Tongue (tissue), 2 donors: ENCODE data around the gene C8G. TPM values are rescaled to one million over a fixed set of nuclear protein-coding genes. Genes with fewer than 3 reads are reported as not detected.

ENCODE experiments used
- DNase-seq: peaks from one replicate; pipeline ENCODE4 v3.0.0-alpha.2; 2015
- total RNA-seq: library from RNA; depleted of rRNA; stranded (reverse); fragments of >200 nt; gene quantifications from one replicate; pipeline ENCODE4 v1.2.3, GENCODE V29; 2014

C8G gene
- total RNA-seq, 1 donor from 2014 or later: 1.4 TPM

DNA sequence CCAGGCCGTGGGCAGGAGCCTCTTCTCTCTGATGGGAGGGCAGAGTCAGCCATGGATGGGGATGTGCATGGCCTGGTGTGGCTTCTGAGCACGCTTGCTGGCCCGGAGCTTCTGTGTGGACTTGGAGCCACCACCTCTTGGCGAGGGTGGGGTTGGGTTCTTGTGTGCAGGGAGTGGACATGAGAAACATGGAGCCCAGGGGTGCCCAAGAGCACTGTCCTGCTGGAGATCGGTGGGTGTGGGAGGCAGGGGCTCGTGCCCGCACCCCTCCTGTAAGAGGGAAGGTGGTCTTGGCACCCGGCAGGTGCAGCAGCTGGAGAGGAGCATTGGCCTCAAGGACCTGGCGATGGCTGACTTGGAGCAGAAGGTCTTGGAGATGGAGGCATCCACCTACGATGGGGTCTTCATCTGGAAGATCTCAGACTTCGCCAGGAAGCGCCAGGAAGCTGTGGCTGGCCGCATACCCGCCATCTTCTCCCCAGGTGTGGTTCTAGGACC lies 24.3 kb upstream of the C8G start:
- DNase-seq: no peak

DNA sequence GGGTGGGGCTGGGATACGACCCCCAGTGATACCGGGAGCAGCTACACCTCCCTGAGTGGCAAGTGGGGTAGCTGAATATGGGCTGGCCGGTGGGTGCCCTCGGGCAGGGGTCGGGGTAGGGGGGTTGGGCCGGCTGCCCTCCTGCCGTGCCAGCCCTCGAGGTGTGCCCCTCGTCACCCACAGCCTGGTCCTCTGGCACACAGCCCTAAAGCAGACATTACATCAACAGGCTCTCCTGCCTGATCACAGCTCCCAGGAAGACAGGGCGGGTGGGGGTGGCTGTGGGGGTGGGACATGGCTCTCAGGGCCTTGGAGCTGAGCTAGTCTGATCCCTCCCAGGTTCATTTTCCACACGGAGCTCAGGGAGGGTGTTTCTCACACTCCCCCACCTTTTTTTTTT lies 23.7 kb upstream of the C8G start:
- no peak for DNase-seq

DNA sequence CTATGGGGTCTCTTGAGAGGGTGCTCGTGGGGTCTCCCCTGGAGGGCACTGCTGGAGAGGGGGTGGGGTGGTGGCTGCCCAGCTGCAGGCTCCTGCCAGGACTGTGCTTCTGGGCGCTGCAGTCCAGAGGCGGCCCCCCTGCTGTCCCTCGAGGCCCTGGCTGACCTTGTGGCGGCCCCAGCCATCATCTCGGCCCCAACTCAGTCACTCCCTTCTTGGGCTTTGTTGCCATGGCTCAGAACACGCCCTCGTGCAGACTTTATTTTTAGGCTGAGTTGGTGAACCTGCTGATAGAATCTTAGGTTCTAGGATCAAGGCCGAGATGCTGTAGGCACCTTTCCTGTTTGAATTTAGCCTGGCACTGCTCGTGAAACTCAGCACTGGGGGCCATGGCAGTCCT lies 23.3 kb upstream of the C8G start:
- DNase-seq: no peak

DNA sequence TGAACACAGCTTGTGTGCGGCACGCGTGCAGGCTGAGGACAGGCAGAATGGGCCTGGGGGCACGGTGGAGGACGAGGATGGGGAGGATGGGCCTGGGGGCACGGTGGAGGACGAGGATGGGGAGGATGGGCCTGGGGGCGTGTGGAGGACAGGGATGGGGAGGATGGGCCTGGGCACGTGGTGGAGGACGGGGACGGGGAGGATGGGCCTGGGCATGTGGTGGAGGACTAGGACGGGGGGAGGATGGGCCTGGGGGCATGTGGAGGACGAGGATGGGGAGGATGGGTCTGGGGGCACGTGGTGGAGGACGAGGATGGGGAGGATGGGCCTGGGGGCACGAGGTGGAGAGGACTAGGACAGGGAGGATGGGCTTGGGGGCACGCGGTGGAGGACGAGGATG lies 22.5 kb upstream of the C8G start:
- no peak for DNase-seq

DNA sequence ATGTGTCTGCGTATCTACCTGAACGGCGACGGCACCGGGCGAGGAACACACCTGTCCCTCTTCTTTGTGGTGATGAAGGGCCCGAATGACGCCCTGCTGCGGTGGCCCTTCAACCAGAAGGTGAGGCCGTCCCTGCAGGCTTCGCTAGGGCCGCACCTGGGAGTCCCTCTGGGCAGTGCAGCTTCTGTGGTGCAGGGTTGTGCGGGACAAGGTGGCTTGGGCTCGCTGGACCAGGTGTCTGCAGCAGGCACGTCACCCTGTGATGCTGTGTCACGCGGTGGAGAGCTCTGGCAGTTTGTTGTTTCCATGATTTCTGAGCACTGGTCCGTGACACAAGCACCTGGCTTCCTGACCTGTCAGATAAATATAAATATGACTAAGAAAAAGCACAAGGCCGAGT lies 21.2 kb upstream of the C8G start:
- no peak for DNase-seq

DNA sequence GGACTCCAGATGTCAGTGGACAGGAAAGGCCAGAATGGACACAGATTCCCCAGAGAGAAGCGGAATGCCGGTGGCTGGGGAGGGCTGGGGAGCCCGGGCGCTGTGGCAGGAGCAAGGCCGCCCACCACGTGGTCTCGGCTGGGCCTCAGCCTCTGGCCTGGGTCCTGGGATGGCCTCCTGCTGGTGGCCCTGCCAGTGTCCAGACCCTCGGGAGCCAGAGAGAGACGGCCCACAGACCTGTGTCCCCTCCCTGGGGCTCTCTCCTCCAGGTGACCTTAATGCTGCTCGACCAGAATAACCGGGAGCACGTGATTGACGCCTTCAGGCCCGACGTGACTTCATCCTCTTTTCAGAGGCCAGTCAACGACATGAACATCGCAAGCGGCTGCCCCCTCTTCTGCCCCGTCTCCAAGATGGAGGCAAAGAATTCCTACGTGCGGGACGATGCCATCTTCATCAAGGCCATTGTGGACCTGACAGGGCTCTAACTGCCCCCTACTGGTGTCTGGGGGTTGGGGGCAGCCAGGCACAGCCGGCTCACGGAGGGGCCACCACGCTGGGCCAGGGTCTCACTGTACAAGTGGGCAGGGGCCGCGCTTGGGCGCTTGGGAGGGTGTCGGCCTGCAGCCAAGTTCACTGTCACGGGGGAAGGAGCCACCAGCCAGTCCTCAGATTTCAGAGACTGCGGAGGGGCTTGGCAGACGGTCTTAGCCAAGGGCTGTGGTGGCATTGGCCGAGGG lies 19.5 kb upstream of the C8G start:
- no peak for DNase-seq

DNA sequence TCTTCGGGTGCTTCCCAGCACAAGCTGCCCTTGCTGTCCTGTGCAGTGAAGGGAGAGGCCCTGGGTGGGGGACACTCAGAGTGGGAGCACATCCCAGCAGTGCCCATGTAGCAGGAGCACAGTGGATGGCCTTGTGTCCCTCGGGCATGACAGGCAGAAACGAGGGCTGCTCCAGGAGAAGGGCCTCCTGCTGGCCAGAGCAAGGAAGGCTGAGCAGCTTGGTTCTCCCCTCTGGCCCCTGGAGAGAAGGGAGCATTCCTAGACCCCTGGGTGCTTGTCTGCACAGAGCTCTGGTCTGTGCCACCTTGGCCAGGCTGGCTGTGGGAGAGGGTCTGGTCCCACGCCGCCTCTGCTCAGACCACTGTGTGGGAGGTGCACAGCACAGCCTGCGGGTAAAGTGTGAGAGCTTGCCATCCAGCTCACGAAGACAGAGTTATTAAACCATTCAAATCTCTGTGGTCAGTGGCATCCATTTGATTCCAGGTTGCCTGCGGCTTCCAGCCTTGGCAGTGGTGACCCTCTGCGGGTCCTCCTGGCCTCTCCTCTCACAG lies 18.8 kb upstream of the C8G start:
- no peak for DNase-seq

DNA sequence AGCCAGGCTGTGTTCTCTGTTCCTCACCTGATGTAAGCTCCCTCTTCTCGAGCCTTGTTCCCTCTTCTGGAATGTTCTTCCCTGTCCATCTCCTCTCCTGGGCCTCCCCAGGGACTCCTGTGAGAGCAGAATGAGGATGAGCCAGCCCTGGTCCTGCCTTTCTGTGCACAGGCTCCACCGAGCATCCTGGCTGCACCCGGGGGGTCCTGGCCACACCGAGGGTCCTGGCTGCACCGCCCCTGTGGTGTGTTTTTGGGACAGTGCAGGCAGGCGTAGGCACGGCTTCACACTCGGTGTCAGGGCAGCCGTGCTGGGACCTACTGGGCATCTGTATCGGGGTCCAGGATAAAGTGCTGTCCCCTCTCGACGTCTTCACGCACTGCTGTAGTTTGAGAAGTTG lies 18.3 kb upstream of the C8G start:
- no peak for DNase-seq

DNA sequence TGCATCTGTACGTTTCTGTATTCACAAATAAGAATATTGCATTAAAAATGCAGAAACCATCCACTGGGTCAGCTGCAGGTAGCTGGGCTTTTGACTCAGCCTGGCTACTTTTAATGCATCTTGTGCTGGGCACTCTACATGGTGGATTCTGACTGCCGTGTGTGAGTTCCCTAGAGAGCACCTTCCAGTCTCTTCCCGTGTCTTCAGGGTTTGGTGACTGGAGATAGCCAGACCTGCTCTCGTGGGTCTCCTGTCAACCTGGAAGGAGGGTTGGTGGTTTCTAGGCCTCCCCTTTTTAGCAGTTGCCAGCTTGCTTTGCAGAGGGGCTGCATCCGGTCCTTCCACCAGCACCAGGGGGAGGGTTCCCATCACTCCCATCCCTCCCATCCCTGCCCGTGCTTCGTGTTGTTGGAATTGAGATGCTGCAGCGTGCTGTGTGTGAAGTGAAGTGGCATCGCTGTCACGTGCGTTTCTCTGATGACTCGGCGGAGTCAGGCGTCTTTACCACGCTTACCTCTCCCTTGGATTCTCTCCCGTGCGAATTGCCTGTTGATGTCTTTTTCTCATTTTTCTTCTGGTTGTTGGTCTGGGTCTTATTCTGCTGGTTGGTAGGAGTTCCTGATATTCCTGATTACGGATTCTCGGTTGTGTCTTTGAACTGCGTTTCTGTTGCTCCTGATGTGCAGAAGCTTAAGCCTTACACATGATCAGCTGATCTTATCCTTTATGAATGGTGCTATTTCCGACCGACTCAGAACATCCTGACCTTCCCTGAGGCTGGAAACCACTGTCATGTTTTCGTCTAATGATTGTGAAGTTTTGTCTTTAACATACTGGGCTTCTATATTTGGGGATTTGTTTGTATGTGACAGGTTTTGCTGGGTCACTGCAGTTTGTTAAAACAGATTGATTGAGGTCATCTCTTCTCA lies 17.4 kb upstream of the C8G start:
- DNase-seq: no peak

DNA sequence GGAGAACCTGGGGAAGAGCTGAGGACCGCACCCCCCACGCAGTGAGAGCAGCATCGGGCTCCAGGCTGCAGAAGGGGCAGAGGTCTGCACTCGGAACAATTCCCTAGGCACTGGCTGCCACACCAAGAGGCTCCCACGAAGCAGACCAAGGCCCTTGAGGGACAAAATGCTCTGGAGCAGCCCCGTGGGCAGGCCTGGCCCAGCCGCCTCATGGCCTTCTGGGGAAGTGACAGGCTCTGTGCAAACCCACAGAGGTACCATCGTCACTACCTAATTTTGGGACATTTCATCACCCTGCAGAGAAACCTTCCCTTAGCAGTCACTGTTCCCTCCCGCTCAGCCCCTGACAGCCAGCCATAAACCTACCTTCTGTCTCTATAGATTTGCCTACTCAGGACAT lies 16.5 kb upstream of the C8G start:
- no peak for DNase-seq

DNA sequence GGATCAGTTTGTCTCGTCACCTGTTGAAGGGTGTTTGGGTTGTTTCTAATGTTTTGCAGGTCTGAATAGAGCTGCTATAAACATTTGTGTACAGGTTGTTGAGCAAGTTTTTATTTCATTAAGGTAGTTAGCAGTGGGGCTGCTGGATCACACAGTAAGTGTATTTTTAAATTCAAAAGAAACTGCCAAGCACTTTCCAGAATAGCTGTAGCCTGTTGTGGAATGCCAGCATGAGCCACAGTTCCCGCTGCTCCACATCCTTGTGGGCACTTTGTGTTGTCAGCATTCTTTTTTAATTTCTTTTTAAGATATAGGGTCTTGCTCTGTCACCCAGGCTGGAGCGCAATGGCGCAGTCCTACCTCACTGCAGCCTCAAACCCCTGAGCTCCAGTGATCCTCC lies 15.0 kb upstream of the C8G start:
- DNase-seq: no peak

DNA sequence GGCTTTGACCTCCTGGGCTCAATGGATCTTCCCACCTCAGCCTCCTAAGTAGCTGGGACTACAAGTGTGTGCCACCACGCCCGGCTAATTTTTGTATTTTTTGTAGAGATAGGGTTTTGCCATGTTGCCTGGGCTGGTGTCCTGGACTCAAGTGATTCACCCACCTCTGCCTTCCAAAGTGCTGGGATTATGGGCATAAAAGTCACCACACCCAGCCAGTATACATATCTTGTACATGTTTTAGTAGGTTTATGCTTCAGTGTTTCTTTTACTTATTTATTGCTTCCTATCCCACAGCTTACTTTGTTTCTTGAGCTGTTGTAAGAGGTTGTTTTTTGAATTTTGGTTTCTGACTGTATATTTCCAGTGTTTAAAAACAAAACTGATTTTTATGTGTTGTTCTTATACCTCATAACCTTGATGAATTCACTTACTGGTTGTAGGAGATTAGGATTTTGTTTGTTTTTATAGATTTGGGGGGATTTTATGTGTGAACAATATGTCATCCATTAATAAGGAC lies 13.4 kb upstream of the C8G start:
- DNase-seq: no peak

DNA sequence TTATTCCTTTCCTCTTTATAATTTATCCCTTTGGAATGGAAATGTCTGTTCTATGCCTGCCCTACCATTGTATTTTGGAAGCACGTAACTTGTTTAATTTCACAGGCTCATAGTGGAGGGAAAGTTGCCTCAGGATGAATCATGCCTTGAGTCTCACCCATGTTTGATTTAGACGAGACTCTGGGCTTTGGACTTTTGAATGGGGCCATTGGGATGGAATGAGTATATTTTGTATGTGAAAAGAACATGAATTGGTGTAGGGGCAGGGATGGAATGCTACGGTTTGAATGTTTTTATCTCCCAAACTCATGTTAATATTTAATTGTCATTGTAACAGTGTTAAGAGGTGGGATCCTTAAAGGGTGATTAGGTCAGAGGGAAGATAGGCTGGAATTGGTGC lies 10.8 kb upstream of the C8G start:
- DNase-seq: no peak

DNA sequence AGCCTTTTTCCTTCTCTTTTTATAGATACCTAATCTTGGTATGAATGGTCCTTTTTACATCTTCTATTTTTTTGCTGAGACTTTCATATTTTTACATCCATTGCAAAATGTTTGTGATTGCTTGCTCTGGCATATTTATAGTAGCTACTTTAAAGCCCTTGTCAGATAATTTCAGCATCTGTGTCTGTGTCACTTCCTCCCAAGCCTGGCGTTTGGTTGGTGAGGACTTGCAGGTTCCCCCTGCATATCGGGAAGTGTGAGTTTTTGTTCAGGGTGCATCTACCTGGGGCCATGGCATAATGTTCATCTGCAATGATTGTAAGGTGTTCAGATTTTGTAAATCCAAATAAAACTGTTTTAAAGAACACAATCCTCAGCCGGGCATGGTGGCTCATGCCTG lies 9.4 kb upstream of the C8G start:
- DNase-seq: no peak

DNA sequence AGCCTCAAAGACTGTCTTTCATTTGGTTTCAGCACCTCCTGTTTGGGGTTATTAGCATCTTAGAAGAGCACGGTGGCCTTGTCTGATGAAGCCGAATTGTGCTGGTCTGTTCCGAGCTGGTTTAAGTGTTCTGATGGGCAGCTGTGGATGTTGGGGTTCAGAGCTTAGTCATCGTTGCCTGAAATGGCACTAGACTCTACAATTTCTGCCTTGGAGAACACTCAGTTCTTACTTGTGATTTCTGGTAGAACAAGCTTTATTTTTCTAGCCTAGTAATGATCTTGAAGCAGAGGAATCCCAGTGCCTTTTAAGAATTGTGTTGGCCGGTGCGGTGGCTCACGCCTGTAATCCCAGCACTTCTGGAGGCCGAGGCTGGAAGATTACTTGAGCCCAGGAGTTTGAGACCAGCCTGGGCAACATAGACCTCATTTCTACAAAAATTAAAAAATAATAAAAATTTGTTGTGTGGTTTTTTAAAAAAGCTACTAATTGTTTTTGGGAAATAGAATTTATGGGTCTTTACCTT lies 8.3 kb upstream of the C8G start:
- no peak for DNase-seq

DNA sequence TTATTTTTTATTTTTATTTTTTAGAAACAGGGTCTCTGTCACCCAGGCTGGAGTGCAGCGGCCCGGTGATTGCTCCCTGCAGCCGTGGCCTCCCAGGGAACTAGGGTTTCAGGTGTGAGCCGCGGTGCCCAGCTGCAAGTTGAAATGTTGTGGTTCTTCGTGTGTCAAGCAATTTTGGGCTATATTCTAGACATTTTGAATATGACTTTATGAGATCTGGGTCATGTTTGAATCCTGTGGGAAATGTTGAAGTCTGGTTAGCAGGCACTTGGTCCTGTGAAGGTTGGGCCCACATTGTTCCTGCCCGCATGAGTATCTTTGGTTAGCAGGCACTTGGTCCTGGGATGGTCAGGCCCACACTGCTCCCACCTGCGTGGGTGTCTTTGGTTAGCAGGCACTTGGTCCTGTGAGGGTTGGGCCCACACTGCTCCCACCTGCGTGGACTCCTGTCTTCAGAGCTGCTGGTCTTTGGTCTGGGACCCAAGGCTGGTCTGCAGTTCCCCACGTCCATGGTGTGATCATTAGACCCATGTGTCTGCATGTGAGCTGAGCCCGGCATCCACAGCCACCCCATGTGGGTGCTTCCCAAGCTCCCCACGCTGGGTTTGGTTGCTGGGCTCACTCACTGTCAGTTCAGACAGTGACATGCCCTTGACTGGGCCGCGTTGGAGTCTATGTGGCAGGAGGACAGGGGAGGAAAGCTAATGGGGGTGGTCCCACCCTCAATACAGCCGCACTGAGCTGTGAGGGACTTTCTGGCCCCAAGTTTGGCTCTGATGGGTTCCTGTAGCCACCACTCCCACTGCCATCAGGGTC lies 7.6 kb upstream of the C8G start:
- no peak for DNase-seq

DNA sequence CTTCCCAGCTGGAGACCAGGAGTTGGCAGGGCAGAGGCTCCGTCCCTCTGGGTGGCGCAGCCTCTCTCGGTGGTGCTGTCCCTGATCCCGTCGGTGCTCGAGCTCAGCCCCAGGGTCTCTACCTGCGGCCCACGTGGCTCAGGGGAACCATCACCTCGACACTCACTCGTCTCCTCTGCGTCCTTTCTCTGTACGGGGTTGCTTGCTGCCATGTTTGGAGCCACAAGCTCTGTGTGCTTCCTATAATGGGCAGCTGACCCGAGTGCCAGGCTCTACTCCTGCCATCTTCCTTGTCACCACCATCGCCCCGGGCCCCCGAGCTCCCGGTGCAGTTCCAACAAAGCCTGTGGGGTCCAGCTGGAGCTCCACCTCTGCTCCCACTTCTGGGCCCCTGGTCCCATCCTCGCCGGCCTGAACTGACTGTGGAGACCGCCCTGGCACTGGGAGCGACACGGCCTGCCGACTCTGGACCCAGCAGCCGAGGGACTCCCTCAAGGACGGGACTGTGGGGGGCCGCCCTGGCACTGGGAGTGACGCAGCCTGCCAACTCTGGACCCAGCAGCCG lies 5.5 kb upstream of the C8G start:
- DNase-seq: no peak

DNA sequence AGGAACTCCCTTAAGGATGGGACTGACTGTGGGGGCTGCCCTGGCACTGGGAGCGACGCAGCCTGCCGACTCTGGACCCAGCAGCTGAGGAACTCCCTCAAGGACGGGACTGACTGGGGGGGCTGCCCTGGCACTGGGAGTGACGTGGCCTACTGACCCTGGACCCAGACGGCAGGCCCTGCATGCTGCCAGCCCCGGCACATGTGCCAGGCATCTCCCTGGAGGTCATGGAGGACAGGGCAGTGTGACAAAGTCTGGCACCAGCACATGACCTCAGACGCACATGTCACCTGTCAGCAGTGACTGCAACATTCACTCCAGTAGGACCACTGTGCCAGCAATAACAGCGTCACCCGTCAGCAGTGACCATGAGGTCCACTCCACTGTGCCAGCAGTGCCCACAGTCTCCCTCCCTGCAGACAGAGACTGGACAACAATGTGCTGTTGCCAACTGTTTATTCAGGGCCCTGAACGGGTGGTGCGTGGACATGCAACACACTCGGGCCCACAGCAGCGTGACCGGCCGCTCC lies 5.0 kb upstream of the C8G start:
- no peak for DNase-seq

DNA sequence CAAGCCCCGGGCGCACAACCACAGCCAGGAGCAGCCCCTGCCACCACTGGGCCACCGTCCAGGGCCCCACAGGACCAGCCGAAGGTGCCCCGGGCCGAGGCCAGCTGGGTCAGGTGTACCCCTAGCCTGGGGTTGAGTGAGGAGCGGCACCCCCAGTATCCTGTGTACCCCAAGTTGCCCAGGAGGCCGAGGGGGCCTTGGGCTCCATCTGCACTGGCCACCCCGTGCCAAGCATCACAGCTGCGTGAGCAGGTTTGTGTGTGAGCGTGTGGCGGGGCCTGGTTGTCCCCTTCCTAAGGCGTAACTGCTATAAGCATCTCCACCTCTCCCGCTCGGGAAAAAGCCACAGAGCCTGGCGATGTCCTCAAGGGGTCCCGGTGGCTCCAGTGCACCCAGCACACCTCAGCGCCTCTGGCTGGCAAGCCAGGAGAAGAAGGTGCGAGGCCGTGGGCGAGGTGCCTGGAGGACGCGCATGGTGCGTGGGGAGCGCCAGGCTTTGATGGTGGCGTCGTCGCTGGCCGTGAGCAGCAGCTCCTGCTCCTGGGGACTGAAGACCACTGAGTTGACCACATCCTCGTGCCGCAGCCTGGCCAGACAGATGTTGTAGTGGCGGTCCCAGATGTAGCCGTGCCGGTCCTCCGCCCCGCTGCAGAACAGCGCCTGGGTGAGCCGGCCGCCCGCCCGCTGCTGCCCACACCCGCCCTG lies 4.4 kb upstream of the C8G start:
- DNase-seq: no peak
